ENCODE measurements around the gene STARD8. TPM values are rescaled to one million over a fixed set of nuclear protein-coding genes. Genes with fewer than 3 reads are reported as not detected.

STARD8 gene
- total RNA-seq, 1 donor from 2014 or later: 1.7 TPM

DNA sequence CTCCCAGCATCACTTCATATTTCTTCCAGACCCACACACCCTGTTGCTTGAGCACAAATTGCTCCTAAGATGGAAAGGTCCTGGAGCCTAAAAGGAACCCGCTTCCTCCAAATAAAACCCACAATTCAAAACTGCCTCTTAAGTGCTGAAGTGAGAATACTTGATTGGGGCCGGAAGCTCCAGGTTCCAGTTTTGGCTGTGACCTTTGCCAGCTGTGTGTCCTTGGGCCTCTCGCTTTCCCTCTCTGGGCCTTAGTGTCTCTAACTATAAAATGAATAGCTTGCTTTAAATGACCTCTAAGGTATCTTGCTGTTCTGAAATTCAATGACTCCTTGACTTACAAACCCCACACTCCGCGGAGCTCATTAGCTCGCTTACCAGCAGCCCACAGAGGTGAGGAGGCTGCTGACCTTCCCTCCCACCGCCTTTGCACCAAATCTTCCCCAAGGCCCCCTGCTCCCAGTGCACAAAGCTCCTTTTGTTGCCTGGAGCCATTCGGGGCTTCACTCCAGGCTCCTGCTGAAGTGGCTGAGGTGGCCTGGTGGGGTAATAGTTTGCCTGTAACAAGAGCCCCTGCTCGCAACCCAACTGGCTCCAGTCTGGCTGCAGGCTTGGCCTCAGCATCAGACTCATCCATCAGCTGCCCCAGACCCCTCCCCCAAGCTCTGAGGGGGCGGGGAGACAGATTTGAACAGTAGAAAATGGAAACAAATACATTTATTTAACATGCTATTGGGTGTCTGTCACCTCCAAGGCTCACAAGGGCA lies 21.8 kb downstream of the STARD8 start:
- H3K4me1 Mint-ChIP-seq (ENCODE audit: unreplicated experiment): peaks cover 41% of the 10 kb centered on the region
- H3K4me3 Mint-ChIP-seq (ENCODE audit: unreplicated experiment): no peak overlapping the region
- H3K27ac Mint-ChIP-seq (ENCODE audit: unreplicated experiment): peak overlapping the region; percentile 35
- TF ChIP-seq, protein P1, sequence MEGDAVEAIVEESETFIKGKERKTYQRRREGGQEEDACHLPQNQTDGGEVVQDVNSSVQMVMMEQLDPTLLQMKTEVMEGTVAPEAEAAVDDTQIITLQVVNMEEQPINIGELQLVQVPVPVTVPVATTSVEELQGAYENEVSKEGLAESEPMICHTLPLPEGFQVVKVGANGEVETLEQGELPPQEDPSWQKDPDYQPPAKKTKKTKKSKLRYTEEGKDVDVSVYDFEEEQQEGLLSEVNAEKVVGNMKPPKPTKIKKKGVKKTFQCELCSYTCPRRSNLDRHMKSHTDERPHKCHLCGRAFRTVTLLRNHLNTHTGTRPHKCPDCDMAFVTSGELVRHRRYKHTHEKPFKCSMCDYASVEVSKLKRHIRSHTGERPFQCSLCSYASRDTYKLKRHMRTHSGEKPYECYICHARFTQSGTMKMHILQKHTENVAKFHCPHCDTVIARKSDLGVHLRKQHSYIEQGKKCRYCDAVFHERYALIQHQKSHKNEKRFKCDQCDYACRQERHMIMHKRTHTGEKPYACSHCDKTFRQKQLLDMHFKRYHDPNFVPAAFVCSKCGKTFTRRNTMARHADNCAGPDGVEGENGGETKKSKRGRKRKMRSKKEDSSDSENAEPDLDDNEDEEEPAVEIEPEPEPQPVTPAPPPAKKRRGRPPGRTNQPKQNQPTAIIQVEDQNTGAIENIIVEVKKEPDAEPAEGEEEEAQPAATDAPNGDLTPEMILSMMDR (IDR thresholded peaks at IDR 0.05): no peak
- peaks cover 5% of the 10 kb centered on the region for H3K9me3 Mint-ChIP-seq (ENCODE audit: unreplicated experiment)
- DNase-seq (ENCODE audit: extremely low spot score, unreplicated experiment): no peak
- no peaks in the 10 kb centered on the region for H3K36me3 Mint-ChIP-seq (ENCODE audit: unreplicated experiment)
- no peaks in the 10 kb centered on the region for H3K27me3 Mint-ChIP-seq (ENCODE audit: unreplicated experiment)

DNA sequence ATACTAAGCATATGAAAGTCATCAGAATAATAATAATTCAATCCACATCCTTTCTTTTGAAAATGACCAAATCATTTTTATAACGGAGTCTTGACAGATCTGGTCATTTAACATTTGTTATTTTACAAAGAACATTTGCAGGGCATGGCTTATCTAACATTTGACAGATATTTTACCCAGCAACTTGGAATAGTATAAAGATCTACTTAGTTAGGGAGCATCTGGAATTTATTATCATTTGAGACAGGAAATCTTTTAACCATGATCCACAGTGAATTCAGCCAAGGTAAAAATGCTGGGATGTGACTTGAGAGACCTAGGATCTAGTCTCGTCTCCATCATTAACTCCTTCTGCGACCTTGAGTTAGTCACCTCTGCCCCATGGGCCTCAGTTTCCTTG lies 22.4 kb downstream of the STARD8 start:
- Mint-ChIP-seq H3K27me3 (ENCODE audit: unreplicated experiment) (no peaks in the 10 kb centered on the region), H3K27ac (ENCODE audit: unreplicated experiment) (no peak overlapping the region)

DNA sequence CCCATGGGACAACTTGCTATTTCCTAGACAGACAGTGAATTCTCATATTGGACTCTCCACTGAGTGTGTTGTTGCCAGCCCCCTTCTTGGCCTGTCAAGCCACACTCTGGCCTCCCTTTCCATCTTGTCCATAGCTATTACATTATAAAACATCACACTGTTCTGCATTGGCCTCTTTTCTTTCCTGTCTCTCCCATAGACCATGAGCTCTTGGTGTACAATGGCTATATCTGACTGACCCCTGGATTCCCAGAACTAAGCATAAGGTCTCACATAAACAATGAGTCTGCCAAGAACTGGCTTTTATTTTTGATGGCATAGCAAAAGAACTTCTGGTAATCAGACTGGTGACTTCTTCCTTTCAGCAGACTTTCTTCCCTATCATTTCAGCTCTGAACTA lies 23.8 kb downstream of the STARD8 start:
- Mint-ChIP-seq H3K27ac (ENCODE audit: unreplicated experiment) (no peak overlapping the region), H3K27me3 (ENCODE audit: unreplicated experiment) (no peaks in the 10 kb centered on the region), H3K9me3 (ENCODE audit: unreplicated experiment) (peaks cover 5% of the 10 kb centered on the region), H3K36me3 (ENCODE audit: unreplicated experiment) (no peaks in the 10 kb centered on the region), H3K4me1 (ENCODE audit: unreplicated experiment) (peaks cover 41% of the 10 kb centered on the region), H3K4me3 (ENCODE audit: unreplicated experiment) (no peak overlapping the region)
- TF ChIP-seq, protein P1 (IDR thresholded peaks at IDR 0.05): no peak
- DNase-seq (ENCODE audit: extremely low spot score, unreplicated experiment): no peak

More for the DNA sequence above, 22.4 kb downstream of the STARD8 start:
- Mint-ChIP-seq H3K36me3 (ENCODE audit: unreplicated experiment) (no peaks in the 10 kb centered on the region), H3K9me3 (ENCODE audit: unreplicated experiment) (peaks cover 5% of the 10 kb centered on the region), H3K4me3 (ENCODE audit: unreplicated experiment) (no peak overlapping the region), H3K4me1 (ENCODE audit: unreplicated experiment) (peaks cover 41% of the 10 kb centered on the region)
- no peak for DNase-seq (ENCODE audit: extremely low spot score, unreplicated experiment)
- TF ChIP-seq, protein P1 (IDR thresholded peaks at IDR 0.05): no peak

DNA sequence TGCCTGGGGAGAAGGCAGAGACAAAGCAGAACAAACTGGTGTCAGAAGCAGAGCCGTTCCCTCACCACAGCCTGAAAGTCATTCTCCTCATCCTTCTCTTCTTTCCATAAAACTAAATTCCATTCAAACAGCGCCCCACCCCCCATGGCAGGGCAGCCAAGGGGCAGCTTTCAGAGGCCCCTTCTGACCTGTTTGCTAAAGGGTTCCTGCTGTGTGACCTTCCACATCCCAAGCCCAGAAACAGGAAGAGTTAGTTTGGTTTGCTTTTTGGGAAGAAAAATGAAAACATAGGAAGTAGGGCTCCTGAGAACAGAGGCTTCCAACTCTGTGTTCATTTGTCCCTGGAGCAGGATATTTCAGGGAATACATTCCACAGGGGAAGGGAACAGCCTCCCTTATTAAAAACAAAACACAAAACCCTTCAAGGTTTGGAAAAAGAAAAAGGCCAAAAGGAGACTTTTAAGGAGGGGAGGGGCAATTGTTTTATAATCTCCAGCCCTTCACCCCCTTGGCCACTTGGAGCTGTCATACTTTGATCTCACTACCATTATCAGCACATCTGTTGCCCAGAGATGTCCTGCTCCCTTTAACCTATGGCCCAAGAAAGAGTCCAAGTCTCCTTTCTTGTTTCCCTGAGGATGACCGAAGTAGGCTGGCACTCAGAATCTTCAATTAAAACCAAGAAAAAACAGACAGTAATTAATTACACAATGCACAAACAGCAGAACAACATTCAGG lies 25.3 kb downstream of the STARD8 start:
- H3K9me3 Mint-ChIP-seq (ENCODE audit: unreplicated experiment): peaks cover 5% of the 10 kb centered on the region
- no peak overlapping the region for H3K4me3 Mint-ChIP-seq (ENCODE audit: unreplicated experiment)

More for the DNA sequence above, 25.3 kb downstream of the STARD8 start:
- DNase-seq (ENCODE audit: extremely low spot score, unreplicated experiment): no peak
- Mint-ChIP-seq H3K27ac (ENCODE audit: unreplicated experiment) (peak overlapping the region; percentile 86), H3K4me1 (ENCODE audit: unreplicated experiment) (peaks cover 41% of the 10 kb centered on the region), H3K36me3 (ENCODE audit: unreplicated experiment) (no peaks in the 10 kb centered on the region), H3K27me3 (ENCODE audit: unreplicated experiment) (no peaks in the 10 kb centered on the region)
- TF ChIP-seq, protein P1 (IDR thresholded peaks at IDR 0.05): no peak
